ENCODE results near the gene SLC35F5.
"Not testable (repeated sequence)": the region's sequence is repeated elsewhere in the genome, so short reads cannot be mapped to it uniquely, and the experiment has no call there.

- not testable (repeated sequence) for TF ChIP-seq CTCF, POLR2A (IDR thresholded peaks at IDR 0.05)
These were observed 91.5 kb downstream of the SLC35F5 start for GRCh38 chr2:113664761-113665533.
